GM12801 (cell line): Measurements from ENCODE around the gene KCNMA1.

Experiments
- CTCF ChIP-seq: IDR thresholded peaks from one replicate; pipeline ENCODE4 v1.5.1; 2011; ENCODE audit warnings: control low read depth; ENCODE audit not compliant: insufficient read length; ENCODE audit errors: extremely low read depth

The KCNMA1 gene

DNA sequence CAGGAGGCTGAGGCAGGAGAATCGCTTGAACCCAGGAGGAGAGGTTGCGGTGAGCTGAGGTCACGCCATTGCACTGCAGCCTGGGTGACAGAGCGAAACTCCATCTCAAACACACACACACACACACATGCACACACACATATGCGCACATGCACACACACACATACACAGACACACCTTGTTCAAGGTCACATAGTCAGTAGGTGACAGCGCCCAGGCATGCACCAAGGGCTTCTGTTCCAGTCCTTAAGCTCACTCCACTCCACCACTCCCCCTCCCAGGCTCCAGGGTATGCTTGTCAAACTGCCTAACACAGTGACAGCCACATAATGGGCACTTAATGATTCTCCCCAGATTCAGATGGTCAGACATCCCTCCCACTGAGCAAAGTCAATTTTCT lies 37.0 kb downstream of the KCNMA1 start:
- TF ChIP-seq CTCF: no peak

DNA sequence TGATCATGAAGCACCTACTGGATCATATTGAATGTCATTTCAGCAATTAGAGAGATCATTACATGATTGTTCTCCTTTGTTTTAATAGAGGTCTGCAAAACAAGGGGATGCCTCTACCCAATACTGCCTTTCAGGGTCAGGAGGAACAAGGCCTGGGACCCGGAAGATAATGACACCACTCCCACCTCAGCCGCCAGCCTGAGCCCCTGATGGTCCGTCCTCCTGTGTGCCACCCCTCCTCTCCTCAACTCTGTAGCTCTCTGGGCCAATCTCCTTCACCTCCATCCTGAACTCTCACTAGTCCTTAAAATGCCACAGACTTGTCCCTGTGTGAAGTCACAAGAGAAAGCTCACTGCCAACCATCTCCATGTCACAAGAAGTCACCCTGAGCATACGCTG lies 38.0 kb downstream of the KCNMA1 start:
- no peak for TF ChIP-seq CTCF

- TF ChIP-seq CTCF: no peak
Observed at GRCh38 chr10:77598606-77599005, 39.0 kb downstream of the KCNMA1 start.

DNA sequence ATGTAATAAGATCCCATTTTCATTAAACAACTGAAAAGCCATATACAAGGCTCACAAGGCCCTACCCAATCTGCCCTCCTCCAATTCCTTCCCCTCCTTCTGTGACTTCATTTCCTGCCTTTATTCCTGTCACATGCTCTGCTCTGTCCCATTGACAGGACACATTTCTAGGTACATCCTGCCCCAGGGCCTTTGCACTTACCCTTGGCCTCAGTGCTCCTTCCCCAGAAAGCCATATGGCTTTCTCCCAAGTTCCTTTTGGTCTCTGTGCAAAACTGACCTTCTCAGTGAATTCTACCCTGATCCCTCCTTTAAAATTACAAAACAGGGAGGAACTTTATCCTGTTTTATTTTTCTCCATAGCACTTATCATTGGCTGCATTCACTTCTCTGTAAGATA lies 40.0 kb downstream of the KCNMA1 start:
- TF ChIP-seq CTCF: no peak

- no peak for TF ChIP-seq CTCF
Observed at GRCh38 chr10:77594471-77594783, 43.2 kb downstream of the KCNMA1 start.

DNA sequence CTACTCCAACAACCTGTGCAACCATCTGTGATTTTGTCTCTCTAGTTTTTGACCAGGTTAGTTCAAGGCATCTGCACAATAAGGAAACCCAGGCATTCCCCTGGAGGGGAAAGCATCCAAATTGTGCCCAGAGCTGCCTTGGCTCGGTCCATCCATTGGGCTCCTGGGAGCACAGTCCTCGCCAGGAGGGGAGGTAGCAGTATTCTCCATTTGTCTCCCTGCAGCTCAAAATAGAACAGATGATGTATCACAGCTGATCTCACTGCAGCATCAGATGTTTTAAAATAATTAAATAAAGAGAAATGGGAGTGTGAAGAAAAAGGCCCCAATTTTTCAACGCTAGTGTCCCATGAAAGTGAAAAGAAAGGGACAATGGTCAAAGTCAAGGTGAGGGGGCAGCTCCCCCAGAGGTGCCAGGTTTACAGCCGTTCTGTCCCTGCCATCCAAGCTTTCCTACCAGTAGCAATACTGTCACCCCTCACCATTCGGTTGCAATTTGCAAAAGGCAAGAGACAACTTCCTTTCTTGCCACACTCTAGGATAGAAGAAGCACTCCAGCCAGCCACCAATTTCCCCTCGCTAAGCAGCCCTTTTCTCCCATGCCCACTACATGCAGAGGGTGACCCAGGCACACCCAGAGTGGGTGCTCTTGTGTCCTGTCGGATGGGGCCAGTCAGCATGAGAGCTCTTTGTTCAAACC lies 43.7 kb downstream of the KCNMA1 start:
- no peak for TF ChIP-seq CTCF

DNA sequence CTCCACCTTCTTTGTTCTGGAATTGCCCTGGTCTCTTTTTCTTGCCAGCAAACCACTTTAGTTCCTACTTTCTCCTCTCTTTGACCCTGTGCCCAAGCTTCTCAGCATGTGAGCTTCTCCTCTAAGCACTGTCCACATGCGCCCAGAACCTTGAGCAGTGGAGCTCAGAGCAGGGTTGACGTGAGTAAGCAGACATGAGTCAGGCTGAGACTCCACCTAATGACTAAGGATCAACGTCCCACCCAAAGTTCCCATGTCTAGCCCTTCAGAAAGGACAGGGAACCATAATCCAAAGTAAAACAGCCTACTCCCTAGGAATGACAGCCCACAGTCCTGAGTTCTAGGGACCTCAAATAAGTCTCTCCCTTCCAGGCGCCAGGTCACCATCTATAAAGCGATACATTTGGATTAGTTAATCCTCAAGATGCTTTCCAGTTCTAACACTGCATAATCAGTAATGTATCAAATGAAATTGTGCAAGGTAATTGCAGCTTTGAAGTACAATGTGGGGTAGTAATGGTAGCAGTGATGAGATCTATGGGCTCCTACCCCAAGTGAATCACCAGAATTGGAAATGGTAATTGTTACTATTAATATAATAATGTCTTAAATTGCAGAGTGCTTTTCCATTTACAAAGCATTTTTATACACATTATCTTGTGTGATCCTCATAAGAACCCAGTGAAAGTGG lies 44.5 kb downstream of the KCNMA1 start:
- TF ChIP-seq CTCF: no peak
